ENCODE results near the gene TMEM19.
A peak's percentile ranks its signal among the peaks of the same experiment; 100 is the strongest.
"Not testable (repeated sequence)": the region's sequence is repeated elsewhere in the genome, so short reads cannot be mapped to it uniquely, and the experiment has no call there.

TMEM19 gene

GRCh38 chr12:71671816-71672215, 14.1 kb upstream of the TMEM19 start:
- Histone ChIP-seq H3K9me3 (ENCODE audit: control insufficient read depth, low read length) (no peaks in the 10 kb centered on the region), H3K36me3 (ENCODE audit: control insufficient read depth, insufficient read depth, low read length) (no peaks in the 10 kb centered on the region), H3K4me1 (ENCODE audit: control insufficient read depth, insufficient read depth, low read length) (peaks cover 7% of the 10 kb centered on the region), H3K4me3 (ENCODE audit: low read length) (no peak overlapping the region), H3K9ac (ENCODE audit: low read length) (no peak overlapping the region), H3K27me3 (ENCODE audit: control insufficient read depth, insufficient read depth, low read length) (no peaks in the 10 kb centered on the region)

GRCh38 chr12:71682466-71682865, 3.4 kb upstream of the TMEM19 start:
- Histone ChIP-seq H3K36me3 (ENCODE audit: control insufficient read depth, insufficient read depth, low read length) (no peaks in the 10 kb centered on the region), H3K9ac (ENCODE audit: low read length) (no peak overlapping the region), H3K9me3 (ENCODE audit: control insufficient read depth, low read length) (no peaks in the 10 kb centered on the region), H3K4me1 (ENCODE audit: control insufficient read depth, insufficient read depth, low read length) (peaks cover 6% of the 10 kb centered on the region), H3K4me3 (ENCODE audit: low read length) (no peak overlapping the region), H3K27me3 (ENCODE audit: control insufficient read depth, insufficient read depth, low read length) (no peaks in the 10 kb centered on the region)

GRCh38 chr12:71683633-71684032, 2.2 kb upstream of the TMEM19 start:
- Histone ChIP-seq H3K9ac (ENCODE audit: low read length) (no peak overlapping the region), H3K4me3 (ENCODE audit: low read length) (no peak overlapping the region), H3K36me3 (ENCODE audit: control insufficient read depth, insufficient read depth, low read length) (no peaks in the 10 kb centered on the region), H3K9me3 (ENCODE audit: control insufficient read depth, low read length) (no peaks in the 10 kb centered on the region), H3K27me3 (ENCODE audit: control insufficient read depth, insufficient read depth, low read length) (no peaks in the 10 kb centered on the region), H3K4me1 (ENCODE audit: control insufficient read depth, insufficient read depth, low read length) (peaks cover 8% of the 10 kb centered on the region)

- H3K9ac ChIP-seq (ENCODE audit: low read length) = no peak overlapping the region
- no peak overlapping the region for H3K4me3 ChIP-seq (ENCODE audit: low read length)
- peaks cover 8% of the 10 kb centered on the region for H3K4me1 ChIP-seq (ENCODE audit: control insufficient read depth, insufficient read depth, low read length)
- no peaks in the 10 kb centered on the region for H3K36me3 ChIP-seq (ENCODE audit: control insufficient read depth, insufficient read depth, low read length)
- no peaks in the 10 kb centered on the region for H3K9me3 ChIP-seq (ENCODE audit: control insufficient read depth, low read length)
- no peaks in the 10 kb centered on the region for H3K27me3 ChIP-seq (ENCODE audit: control insufficient read depth, insufficient read depth, low read length)
Observed at GRCh38 chr12:71684081-71684480, 1.8 kb upstream of the TMEM19 start.

- Histone ChIP-seq H3K9ac (ENCODE audit: low read length) (peak overlapping the region; percentile 78), H3K36me3 (ENCODE audit: control insufficient read depth, insufficient read depth, low read length) (no peaks in the 10 kb centered on the region), H3K4me1 (ENCODE audit: control insufficient read depth, insufficient read depth, low read length) (peaks cover 8% of the 10 kb centered on the region), H3K4me3 (ENCODE audit: low read length) (peak overlapping the region; percentile 85), H3K27me3 (ENCODE audit: control insufficient read depth, insufficient read depth, low read length) (no peaks in the 10 kb centered on the region), H3K9me3 (ENCODE audit: control insufficient read depth, low read length) (no peaks in the 10 kb centered on the region)
Observed at GRCh38 chr12:71685312-71685906, 473 bp upstream of the TMEM19 start.

GRCh38 chr12:71686658-71687025, 760 bp downstream of the TMEM19 start:
- peak overlapping the region; percentile 78 for H3K9ac ChIP-seq (ENCODE audit: low read length)
- no peaks in the 10 kb centered on the region for H3K36me3 ChIP-seq (ENCODE audit: control insufficient read depth, insufficient read depth, low read length)
- H3K4me1 ChIP-seq (ENCODE audit: control insufficient read depth, insufficient read depth, low read length) = peaks cover 8% of the 10 kb centered on the region
- peak overlapping the region; percentile 85 for H3K4me3 ChIP-seq (ENCODE audit: low read length)
- no peaks in the 10 kb centered on the region for H3K27me3 ChIP-seq (ENCODE audit: control insufficient read depth, insufficient read depth, low read length)
- H3K9me3 ChIP-seq (ENCODE audit: control insufficient read depth, low read length) = no peaks in the 10 kb centered on the region

- Histone ChIP-seq H3K9ac (ENCODE audit: low read length) (peak overlapping the region; percentile 78), H3K4me3 (ENCODE audit: low read length) (peak overlapping the region; percentile 85)
- not testable (repeated sequence) for H3K4me1 ChIP-seq (ENCODE audit: control insufficient read depth, insufficient read depth, low read length)
Observed at GRCh38 chr12:71687172-71687571, 1.3 kb downstream of the TMEM19 start.

GRCh38 chr12:71688961-71689570, 3.2 kb downstream of the TMEM19 start:
- Histone ChIP-seq H3K9me3 (ENCODE audit: control insufficient read depth, low read length) (no peaks in the 10 kb centered on the region), H3K27me3 (ENCODE audit: control insufficient read depth, insufficient read depth, low read length) (no peaks in the 10 kb centered on the region), H3K36me3 (ENCODE audit: control insufficient read depth, insufficient read depth, low read length) (no peaks in the 10 kb centered on the region), H3K4me1 (ENCODE audit: control insufficient read depth, insufficient read depth, low read length) (peaks cover 10% of the 10 kb centered on the region), H3K4me3 (ENCODE audit: low read length) (no peak overlapping the region), H3K9ac (ENCODE audit: low read length) (no peak overlapping the region)

More at GRCh38 chr12:71687172-71687571, 1.3 kb downstream of the TMEM19 start:
- not testable (repeated sequence) for H3K27me3 ChIP-seq (ENCODE audit: control insufficient read depth, insufficient read depth, low read length); H3K36me3 ChIP-seq (ENCODE audit: control insufficient read depth, insufficient read depth, low read length); H3K9me3 ChIP-seq (ENCODE audit: control insufficient read depth, low read length)

- H3K4me1 ChIP-seq (ENCODE audit: control insufficient read depth, insufficient read depth, low read length) = peaks cover 19% of the 10 kb centered on the region
- no peaks in the 10 kb centered on the region for H3K27me3 ChIP-seq (ENCODE audit: control insufficient read depth, insufficient read depth, low read length)
- no peak overlapping the region for H3K9ac ChIP-seq (ENCODE audit: low read length)
- H3K36me3 ChIP-seq (ENCODE audit: control insufficient read depth, insufficient read depth, low read length) = no peaks in the 10 kb centered on the region
- no peaks in the 10 kb centered on the region for H3K9me3 ChIP-seq (ENCODE audit: control insufficient read depth, low read length)
- H3K4me3 ChIP-seq (ENCODE audit: low read length) = no peak overlapping the region
Observed at GRCh38 chr12:71691504-71692129, 5.7 kb downstream of the TMEM19 start.

- no peak overlapping the region for H3K9ac ChIP-seq (ENCODE audit: low read length)
- no peak overlapping the region for H3K4me3 ChIP-seq (ENCODE audit: low read length)
- no peaks in the 10 kb centered on the region for H3K27me3 ChIP-seq (ENCODE audit: control insufficient read depth, insufficient read depth, low read length)
- no peaks in the 10 kb centered on the region for H3K36me3 ChIP-seq (ENCODE audit: control insufficient read depth, insufficient read depth, low read length)
- peaks cover 12% of the 10 kb centered on the region for H3K4me1 ChIP-seq (ENCODE audit: control insufficient read depth, insufficient read depth, low read length)
- H3K9me3 ChIP-seq (ENCODE audit: control insufficient read depth, low read length) = no peaks in the 10 kb centered on the region
Observed at GRCh38 chr12:71693126-71693525, 7.2 kb downstream of the TMEM19 start.

- not testable (repeated sequence) for H3K9me3 ChIP-seq (ENCODE audit: control insufficient read depth, low read length); H3K27me3 ChIP-seq (ENCODE audit: control insufficient read depth, insufficient read depth, low read length); H3K9ac ChIP-seq (ENCODE audit: low read length); H3K4me3 ChIP-seq (ENCODE audit: low read length); H3K36me3 ChIP-seq (ENCODE audit: control insufficient read depth, insufficient read depth, low read length)
- H3K4me1 ChIP-seq (ENCODE audit: control insufficient read depth, insufficient read depth, low read length) = peaks cover 12% of the 10 kb centered on the region
Observed at GRCh38 chr12:71693651-71694050, 7.8 kb downstream of the TMEM19 start.

GRCh38 chr12:71694099-71694820, 8.4 kb downstream of the TMEM19 start:
- Histone ChIP-seq H3K27me3 (ENCODE audit: control insufficient read depth, insufficient read depth, low read length) (no peaks in the 10 kb centered on the region), H3K4me1 (ENCODE audit: control insufficient read depth, insufficient read depth, low read length) (peaks cover 12% of the 10 kb centered on the region), H3K4me3 (ENCODE audit: low read length) (no peak overlapping the region), H3K9me3 (ENCODE audit: control insufficient read depth, low read length) (no peaks in the 10 kb centered on the region), H3K9ac (ENCODE audit: low read length) (no peak overlapping the region), H3K36me3 (ENCODE audit: control insufficient read depth, insufficient read depth, low read length) (no peaks in the 10 kb centered on the region)

Data from mucosa of stomach (tissue), 1 donor.